GM19438 (cell line): ENCODE data around the gene MYCN.

Experiments
- ATAC-seq: cut with Tn5 transposase; IDR thresholded peaks from one replicate; pipeline ENCODE4 v1.9.1; 2021; ENCODE audit warnings: low read depth; ENCODE audit not compliant: unreplicated experiment

Gene MYCN

DNA sequence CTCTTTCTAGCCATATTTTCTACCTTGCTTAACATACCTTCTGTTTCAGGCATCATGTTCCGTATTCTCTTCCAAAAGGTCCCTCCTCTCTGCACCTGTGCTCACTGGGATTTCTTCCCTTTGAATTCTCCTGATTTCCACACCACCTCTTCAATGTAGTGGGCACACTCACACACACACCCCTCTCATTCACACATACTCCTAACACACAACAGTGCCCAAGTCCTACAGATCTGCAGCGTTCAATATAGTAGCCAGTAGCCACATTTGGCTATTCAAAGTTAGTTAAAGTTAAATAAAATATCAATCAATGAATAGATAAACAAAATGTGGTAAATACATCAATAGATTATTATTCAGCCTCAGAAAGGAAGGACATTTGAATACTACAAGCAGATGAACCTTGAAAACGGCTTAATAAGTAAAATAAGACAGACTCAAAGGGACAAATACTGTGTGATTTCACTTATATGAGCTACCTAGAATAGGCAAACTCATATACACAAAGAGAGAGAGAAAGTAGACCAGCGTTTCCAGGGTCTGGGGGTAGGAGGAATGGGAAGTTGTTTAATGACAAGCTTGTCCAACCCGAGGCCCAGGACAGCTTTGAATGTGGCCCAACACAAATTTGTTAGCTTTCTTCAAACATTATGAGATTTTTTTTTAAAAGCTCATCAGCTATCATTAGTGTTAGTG, 34.4 kb downstream of the MYCN start:
- no peak for ATAC-seq

DNA sequence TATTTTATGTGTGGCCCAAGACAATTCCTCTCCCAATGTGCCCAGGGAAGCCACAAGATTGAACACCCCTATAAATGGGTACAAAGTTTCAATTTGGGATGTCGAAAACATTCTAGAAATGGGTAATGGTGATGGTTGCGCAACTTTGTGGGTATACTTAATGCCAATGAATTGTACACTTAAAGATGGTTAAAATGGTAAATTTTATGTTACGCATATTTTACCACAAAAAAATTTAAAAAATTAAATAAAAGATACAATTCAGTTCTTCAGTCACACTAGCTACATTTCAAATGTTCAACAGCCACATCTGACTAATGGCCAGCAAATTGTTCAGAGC, 34.9 kb downstream of the MYCN start:
- no peak for ATAC-seq

DNA sequence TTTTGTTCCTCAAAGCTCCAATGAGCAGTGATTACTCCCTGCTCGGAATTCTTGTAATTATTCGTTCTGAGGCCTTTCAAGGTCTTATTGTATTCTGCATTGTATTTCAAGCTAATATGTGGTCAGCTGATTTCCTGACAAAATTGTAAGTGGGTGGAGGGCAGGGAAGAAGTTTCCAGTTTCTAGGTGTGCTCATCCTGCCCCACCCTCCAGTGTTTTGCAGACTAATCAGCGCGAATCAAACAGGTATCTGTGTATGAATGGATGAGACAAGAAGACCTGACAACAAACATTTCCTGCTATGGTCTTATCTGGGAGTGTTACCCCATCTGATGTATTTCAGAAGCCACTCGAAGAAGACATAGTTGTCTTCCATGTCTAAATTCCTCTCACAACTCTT, 35.3 kb downstream of the MYCN start:
- no peak for ATAC-seq

DNA sequence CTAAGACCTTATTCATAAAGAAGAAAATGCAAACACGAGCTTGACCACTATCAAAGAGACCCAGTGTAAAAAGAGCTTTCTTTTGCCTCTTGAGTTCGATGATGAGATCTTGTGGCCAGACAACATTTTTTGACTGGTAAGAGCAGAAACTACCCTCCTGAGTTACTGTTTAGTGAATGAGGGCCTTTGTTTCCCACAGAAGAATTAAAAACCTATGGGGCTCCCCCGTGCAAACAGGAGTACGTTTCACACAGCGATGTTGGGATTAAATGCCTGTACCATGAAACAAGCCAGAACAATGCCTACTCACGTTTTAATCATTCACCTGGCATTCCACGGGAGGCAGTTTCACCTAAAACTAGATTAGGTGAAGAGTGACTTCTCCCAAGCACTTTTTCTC, 36.0 kb downstream of the MYCN start:
- ATAC-seq, result no peak

DNA sequence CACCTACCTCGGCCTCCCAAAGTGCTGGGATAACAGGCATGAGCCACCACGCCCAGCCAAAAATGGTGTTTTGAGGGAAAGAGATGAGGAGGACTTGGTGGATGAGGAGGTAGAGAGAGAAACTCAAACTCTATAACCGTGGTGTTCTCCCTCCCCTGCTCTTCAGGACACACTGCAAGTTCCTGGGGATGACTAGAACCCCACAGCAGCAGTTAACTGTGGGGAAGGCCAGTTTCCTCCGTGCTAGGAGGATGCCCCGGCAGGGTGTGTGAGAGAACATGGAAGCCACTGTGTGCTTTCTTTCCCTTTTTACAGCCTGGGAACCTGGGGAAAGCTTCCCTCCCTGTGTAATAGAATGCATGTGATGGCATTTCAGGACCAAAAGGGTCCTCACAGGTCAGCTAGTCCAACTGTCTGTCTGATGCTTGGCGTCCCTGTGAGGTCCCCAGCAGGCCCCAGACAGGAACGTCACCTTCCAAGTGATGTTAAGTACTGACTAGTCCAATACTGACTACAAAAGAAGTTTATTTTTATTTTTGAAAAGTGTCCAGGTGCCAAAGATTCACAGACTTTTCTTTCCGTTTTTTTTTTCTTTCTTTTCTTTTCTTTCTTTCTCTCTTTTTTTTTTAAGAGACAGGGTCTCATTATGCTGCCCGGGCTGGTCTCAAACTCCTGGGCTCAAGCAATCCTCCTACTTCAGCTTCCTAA, 38.9 kb downstream of the MYCN start:
- ATAC-seq, result no peak

DNA sequence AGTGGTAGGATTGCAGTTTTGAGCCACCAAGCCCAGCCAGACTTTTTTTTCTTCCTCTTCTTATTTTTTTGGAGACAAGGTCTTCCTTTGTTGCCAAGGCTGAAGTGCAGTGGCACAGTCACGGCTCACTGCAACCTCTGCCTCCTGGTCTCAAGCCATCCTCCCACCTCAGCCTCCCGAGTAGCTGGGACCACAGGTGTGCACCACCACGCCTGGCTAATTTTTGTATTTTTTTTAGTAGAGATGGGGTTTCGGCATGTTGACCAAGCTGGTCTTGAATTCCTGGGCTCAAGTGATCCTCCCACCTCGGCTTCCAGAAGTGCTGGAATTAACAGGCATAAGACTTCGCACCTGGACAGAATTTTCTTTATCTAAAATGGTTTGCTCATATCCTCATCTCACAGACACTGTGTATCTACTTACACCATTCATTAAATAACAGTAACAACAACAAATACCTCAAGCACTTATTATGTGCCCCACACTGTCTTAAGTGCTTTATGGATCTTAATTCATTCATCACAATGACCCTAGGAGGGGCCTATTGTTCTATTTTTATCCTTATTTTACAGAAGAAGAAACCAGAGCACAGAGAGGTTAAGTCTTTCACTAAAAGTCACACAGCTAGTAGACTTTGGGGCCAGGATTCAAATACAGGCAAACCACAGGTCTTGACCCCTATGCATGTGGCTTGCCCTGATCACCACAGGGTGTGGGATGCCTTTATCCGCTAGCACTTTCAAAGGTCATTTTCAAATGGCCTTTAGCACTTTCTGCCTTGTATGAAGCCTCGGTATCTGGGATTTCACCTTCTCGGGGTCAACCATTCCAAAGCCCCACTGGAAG, 39.6 kb downstream of the MYCN start:
- no peak for ATAC-seq

GRCh38 chr2:15980605-15981098, 40.3 kb downstream of the MYCN start:
- no peak for ATAC-seq

- ATAC-seq, result no peak
Observed at GRCh38 chr2:15981646-15982045, 41.3 kb downstream of the MYCN start.

DNA sequence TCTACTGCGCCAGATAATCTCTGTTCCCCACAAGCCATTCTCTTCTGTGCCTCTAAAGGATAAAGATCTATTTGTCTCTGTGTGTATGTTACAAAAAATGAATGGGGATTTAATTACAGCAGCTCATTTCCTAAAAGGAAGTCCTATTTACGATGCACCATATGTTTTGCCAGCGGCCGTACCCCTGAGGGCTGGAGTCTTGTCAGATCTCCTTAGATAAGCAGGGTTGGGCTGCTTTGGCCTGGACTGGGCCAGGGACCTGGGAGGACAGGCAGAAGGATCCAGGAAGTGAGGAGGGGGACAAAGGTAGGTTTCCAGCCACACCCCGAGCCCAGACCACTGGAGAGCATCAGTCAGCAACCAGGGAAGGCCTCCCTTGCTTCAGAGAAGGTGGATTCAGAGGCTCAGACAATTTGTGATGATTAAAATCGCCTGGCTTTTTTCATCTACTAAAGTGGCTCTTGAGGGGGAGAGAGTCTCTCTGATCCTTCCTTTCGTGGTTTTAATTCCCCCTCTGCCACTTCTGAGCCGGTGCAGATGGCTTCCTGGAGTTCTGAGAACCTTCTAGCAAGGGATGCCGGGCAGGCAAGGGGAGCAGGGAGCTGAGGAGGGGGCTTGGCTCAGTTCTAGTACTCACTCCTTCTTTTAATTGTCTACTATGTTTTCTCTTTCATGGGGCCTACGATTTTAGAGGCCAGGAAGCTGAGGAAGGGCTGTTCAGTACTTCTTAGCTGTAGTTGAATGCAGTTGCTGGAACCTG, 42.1 kb downstream of the MYCN start:
- ATAC-seq, result no peak

GRCh38 chr2:15983496-15983895, 43.1 kb downstream of the MYCN start:
- no peak for ATAC-seq

DNA sequence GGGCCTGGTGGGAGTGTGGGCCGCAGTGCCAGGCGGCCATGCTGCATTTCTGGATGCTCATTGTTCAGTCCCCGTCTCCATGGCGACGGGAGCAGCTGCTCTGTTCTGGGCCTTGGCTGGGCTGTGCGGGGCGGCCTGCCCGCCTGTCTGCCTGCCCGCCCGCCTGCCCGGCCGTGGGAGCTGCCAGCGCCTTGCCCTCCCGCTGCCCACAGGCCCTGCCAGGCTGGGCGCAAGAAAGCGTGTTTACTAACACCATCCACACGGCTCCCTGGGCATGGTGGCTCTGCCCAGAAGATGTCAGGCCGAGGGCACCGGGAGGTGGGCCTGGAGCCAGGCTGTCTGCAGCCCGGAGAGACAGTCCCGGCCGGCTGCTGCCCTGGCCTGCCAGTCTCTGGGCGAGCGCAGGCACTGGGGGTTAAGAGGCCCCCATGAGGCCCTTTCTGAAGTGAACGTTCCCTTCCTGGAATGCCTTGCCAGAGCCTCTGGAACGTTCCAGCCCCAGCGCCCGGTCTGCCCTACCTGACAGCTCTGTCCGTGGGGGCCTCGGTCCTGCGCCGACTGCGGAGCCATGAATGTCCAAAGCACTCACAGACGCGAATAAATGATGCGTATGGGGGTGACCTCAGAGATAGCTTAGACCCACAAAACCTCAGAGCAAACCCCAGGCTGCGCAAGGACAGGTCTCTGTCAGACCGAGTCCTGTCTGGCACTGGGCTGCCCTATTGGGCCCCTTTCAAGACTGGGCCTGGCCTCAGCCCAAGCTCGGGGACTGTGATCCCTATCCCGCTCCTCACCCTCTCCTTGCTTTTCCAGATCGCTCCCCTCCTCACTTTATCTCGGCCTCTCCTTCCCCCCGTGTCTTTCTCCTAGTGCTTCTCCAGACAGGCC, 44.3 kb downstream of the MYCN start:
- ATAC-seq, result no peak

- ATAC-seq, result no peak
Observed at GRCh38 chr2:15985531-15985930, 45.2 kb downstream of the MYCN start.

GRCh38 chr2:15986068-15986560, 45.8 kb downstream of the MYCN start:
- no peak for ATAC-seq

- no peak for ATAC-seq
Observed at GRCh38 chr2:15986644-15987043, 46.3 kb downstream of the MYCN start.

GRCh38 chr2:15988733-15989132, 48.4 kb downstream of the MYCN start:
- ATAC-seq, result no peak

DNA sequence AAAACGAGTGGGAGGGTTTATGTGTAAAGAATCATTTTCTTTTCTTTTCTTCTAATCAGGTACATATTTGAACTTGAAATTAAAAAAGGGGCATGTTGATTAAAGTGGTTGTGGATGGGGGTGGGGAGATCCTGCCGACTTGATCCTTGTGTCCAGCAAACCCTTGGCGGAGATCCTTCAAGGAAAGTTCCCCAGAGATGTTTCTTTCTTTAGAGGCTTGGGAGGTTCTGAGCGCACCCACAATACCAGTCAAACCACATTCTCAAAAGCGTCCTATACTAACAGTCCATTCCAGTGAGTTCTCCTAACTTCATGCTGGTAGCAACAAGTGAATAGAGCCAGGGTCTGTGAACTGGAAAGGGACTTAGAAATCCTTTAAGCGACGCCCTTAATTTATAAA, 49.2 kb downstream of the MYCN start:
- no peak for ATAC-seq

DNA sequence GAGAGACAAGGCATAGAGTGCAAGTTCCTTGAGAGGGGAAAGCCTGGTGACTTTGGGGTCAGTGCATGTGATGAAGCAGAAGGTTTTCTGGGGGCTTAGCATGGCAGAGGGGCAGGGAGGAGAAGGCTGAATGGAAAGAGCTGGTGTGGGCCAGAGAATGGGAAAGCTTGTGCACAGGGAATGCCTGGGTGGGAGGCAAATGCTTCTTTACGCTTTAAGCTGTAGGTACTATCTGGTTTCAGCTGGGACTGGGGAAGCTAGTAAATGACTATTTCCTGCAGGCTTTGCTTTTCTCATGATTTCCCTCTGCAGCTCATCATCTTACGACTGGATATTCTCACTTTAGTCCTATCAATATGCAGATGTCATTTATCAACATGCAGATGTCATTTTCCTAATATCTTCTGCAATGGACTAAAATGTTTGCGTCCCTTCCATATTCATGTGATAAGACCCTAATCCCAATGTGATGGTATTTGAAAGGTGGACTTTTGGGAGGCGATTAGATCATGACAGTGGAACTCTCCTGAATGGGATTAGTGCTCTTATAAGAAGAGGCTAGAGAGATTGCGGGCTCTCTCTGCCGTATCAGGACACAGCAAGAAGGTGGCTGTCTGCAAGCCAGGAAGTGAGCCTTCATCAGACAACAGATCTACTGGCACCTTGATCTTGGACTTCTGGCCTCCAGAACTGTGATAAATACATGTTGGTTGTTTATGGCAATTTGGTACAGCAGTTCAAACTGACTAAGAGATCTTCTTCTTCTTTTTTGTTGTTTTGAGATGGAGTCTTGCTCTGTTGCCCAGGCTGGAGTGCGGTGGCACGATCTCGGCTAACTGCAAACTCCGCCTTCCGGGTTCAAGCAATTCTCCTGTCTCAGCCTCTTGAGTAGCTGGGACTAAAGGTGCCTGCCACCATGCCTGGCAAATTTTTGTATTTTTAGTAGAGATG, 50.1 kb downstream of the MYCN start:
- ATAC-seq, result no peak

DNA sequence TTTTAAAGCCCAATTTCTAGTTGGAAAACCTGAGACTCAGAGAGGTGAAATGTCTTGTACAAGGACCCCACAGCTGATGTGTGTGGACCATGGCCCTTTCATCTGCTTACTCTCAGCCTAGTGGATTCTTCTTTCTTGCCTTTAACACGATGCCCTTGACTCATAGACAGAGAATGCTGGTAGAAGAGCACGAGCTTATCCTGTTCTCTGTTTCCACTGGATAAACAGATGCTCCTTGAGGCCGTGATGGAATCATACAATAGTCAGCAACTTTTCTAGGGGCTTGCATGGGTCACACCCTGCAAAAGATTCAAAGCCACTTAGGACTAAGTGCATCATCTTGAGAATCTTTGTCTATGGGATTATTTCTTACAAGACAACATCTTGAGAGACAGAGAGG, 50.9 kb downstream of the MYCN start:
- no peak for ATAC-seq
